Activated CD4-positive, alpha-beta T cell treated with anti-CD3 and anti-CD28 coated beads for 36 hours (primary cell): ENCODE measurements around the gene CRB1. TPM values are rescaled to one million over a fixed set of nuclear protein-coding genes. Genes with fewer than 3 reads are reported as not detected.

ENCODE experiments used
- ATAC-seq: fragments of 200-7000 bp; cut with Tn5 transposase; one replicate; pipeline ENCODE4 v1.10.0; 2021; ENCODE audit warnings: mild to moderate bottlenecking, moderate library complexity
- CTCF ChIA-PET: fragments of 350-600 bp; sonication (Branson Sonifier 250); formaldehyde crosslinking; loops from one replicate; lab custom pipeline; 2021; ENCODE audit warnings: antibody characterized with exemption; lab: Charles Lee
- POLR2A ChIA-PET: fragments of 350-600 bp; sonication (Branson Sonifier 250); formaldehyde crosslinking; loops from one replicate; lab custom pipeline; 2021; ENCODE audit warnings: antibody characterized with exemption, inconsistent platforms; lab: Charles Lee
- DNase-seq: peaks from one replicate; pipeline ENCODE4 v3.0.0-alpha.2; 2020
- H3K27ac Mint-ChIP-seq: one replicate; pipeline ENCODE4 v1.8.0; 2021; ENCODE audit warnings: mixed read lengths
- H3K27me3 Mint-ChIP-seq: one replicate; pipeline ENCODE4 v1.8.0; 2021; ENCODE audit warnings: mixed read lengths
- H3K36me3 Mint-ChIP-seq: one replicate; pipeline ENCODE4 v1.8.0; 2021; ENCODE audit warnings: low read depth, mixed read lengths
- H3K4me1 Mint-ChIP-seq: one replicate; pipeline ENCODE4 v1.8.0; 2021; ENCODE audit warnings: mixed read lengths
- H3K4me3 Mint-ChIP-seq: one replicate; pipeline ENCODE4 v1.8.0; 2021; ENCODE audit warnings: mild to moderate bottlenecking, moderate library complexity, mixed read lengths
- H3K9me3 Mint-ChIP-seq: one replicate; pipeline ENCODE4 v1.8.0; 2021; ENCODE audit warnings: low read depth, mixed read lengths
- intact Hi-C, 2 experiments: fragments of 100-400 bp; cut with DNase I in 1 of 2; cut with micrococcal nuclease in 1 of 2; formaldehyde crosslinking; loops; one replicate each; pipeline versions ENCODE4 v1.14.2 to v1.15.1; 2022 to 2024; cut with DNase I, micrococcal nuclease
- total RNA-seq, 2 experiments: library from RNA; stranded (reverse); gene quantifications; one replicate each; pipeline ENCODE4 v1.2.3, GENCODE V29; 2021

Gene CRB1
- total RNA-seq, 2 experiments from 2014 or later: 0.05 to 0.09 TPM

DNA sequence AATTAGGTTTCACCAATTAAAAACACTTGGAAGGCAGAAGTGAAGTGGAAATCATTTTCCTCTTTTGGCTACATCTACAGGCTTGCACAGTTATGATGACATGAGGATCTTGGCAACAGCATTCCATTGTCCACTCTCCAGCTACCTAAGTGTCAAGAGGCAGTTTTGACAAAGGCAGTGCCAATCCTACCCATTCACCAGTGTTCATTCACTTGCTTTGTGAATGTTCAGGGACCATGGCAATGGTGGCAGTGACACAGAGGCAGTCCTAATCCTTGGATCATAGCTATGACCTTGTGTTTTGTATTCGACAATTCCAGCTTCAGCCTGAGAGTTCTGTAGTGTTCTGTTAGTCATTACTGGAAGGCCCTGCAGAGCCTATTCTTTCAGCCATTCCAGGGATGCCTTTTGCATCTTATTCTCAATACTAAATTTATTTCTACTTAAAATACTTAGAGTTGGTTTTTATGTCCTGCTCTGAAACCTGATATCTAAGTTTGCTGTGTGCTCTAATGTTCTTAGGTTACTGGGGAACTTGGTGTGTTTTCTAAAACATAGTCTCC lies 36.7 kb downstream of the CRB1 start:
- no peaks in the 10 kb centered on the region for H3K9me3 Mint-ChIP-seq
- H3K27me3 Mint-ChIP-seq: no peaks in the 10 kb centered on the region
- DNase-seq (no peak), ATAC-seq (no peak)
- no peaks in the 10 kb centered on the region for H3K4me1 Mint-ChIP-seq
- H3K4me3 Mint-ChIP-seq: no peak overlapping the region
- intact Hi-C loops: no loop called here
- H3K27ac Mint-ChIP-seq: no peak overlapping the region
- no peaks in the 10 kb centered on the region for H3K36me3 Mint-ChIP-seq
- POLR2A ChIA-PET: no interaction called here
- CTCF ChIA-PET: no interaction called here

DNA sequence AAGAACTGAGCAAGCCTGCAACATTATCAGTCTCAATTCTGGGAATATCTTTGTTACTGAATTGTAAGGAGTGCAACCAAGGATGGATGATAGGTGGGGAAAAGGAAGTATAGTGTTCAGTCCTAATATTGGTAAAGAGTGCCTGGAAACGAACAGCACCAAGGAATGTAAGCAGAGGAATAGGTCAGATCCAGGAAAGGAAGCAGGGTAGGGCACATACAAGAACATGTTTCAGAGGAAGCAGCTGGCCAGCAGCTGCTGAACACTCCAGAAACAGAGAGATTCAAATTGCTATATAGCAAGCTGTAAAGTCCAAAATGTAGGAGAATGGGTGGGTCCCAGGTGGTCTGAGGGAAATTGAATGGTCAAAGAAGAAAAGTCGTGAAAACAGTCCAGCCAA lies 37.9 kb downstream of the CRB1 start:
- H3K27me3 Mint-ChIP-seq: no peaks in the 10 kb centered on the region
- ChIA-PET POLR2A (no interaction called here), CTCF (interaction anchor here (0.7 kb wide), 1 partner anchor 23 kb away, joined by 4 read pairs; no protein-coding TSS in a partner anchor)
- no peak overlapping the region for H3K4me3 Mint-ChIP-seq
- no peak overlapping the region for H3K27ac Mint-ChIP-seq
- H3K36me3 Mint-ChIP-seq: no peaks in the 10 kb centered on the region
- DNase-seq (no peak), ATAC-seq (no peak)
- intact Hi-C loops: no loop called here
- H3K4me1 Mint-ChIP-seq: no peaks in the 10 kb centered on the region
- H3K9me3 Mint-ChIP-seq: no peaks in the 10 kb centered on the region

DNA sequence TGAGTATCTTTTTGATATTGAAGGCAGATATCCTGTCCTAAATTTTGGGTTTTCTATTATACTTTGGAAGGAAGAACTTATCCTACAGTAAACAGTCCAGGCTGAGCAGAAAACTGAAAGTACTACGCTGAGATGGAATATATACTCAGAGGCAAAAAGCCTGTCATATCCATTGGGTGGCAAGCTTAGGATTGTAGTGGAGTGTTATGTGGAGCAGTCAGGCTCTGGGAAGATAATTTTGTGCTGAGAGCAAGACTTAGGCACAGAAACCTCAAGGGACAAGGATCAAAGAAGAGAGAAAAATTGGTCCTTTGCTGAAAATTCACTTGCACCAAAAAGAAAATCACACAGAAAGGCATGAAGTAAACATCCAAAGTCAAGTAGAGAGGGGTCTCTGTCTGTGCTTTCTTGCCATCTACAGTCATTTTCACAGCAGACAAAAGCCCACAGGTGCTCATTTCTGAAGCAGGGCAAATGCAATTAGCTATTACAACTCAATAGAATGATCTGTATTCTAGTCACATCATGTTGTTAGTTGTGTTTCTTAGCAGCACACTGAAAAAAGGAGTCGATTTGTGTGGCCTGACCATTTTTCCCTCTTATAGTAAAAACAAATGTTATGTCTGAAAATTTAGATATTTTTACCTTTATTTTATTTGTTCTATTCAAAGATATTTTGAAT lies 38.5 kb downstream of the CRB1 start:
- Mint-ChIP-seq H3K27me3 (no peaks in the 10 kb centered on the region), H3K27ac (no peak overlapping the region), H3K36me3 (no peaks in the 10 kb centered on the region), H3K4me1 (no peaks in the 10 kb centered on the region), H3K9me3 (no peaks in the 10 kb centered on the region), H3K4me3 (no peak overlapping the region)
- no peak for DNase-seq
- intact Hi-C loops: no loop called here
- ATAC-seq: no peak
- POLR2A ChIA-PET: no interaction called here
- CTCF ChIA-PET: no interaction called here

DNA sequence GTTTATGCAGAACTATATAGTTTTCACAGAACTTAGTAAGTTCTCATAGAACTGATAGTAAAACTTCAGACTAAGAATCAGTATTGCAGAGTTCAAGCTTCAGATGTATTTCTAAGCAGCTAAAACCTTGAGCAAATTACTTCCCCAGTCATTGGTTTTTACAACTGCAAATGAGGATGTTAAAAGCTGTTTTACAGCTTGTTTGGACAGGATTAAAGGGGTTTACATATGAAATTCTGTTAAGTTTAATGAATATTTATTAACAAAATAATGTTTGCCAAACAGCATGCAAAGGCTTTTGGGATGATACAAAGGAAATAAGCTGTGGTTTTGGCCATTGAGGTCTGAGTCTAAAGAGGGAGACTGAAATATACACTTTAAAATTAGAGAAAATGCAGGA lies 39.1 kb downstream of the CRB1 start:
- no peak for DNase-seq
- CTCF ChIA-PET: no interaction called here

DNA sequence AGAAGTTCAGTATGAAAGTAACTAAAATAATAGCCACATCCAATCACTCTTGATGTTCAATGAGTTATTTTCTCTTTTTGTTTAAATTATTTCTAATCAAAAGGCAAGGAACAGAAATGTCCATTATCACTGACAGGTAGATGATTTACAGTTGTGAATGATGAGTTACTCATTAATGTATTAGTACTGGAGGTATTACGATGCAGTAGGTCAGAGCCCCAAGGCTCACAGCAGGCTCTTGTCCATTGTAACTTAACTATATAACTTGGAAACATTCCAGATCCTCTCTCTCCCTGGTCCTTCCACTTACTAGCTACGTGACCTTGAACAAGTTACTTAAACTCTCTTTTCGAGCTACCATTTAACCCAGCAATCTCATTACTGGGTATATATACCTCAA lies 39.5 kb downstream of the CRB1 start:
- no peak overlapping the region for H3K4me3 Mint-ChIP-seq
- H3K27ac Mint-ChIP-seq: no peak overlapping the region
- no peaks in the 10 kb centered on the region for H3K27me3 Mint-ChIP-seq
- intact Hi-C loops: no loop called here
- POLR2A ChIA-PET: no interaction called here
- CTCF ChIA-PET: no interaction called here
- ATAC-seq (no peak), DNase-seq (no peak)
- no peaks in the 10 kb centered on the region for H3K36me3 Mint-ChIP-seq
- H3K9me3 Mint-ChIP-seq: no peaks in the 10 kb centered on the region
- no peaks in the 10 kb centered on the region for H3K4me1 Mint-ChIP-seq

More for the DNA sequence above, 39.1 kb downstream of the CRB1 start:
- no peak overlapping the region for H3K27ac Mint-ChIP-seq
- no peaks in the 10 kb centered on the region for H3K27me3 Mint-ChIP-seq
- ATAC-seq: no peak
- H3K4me1 Mint-ChIP-seq: no peaks in the 10 kb centered on the region
- H3K36me3 Mint-ChIP-seq: no peaks in the 10 kb centered on the region
- H3K4me3 Mint-ChIP-seq: no peak overlapping the region
- no peaks in the 10 kb centered on the region for H3K9me3 Mint-ChIP-seq
- POLR2A ChIA-PET: no interaction called here
- intact Hi-C loops: no loop called here

DNA sequence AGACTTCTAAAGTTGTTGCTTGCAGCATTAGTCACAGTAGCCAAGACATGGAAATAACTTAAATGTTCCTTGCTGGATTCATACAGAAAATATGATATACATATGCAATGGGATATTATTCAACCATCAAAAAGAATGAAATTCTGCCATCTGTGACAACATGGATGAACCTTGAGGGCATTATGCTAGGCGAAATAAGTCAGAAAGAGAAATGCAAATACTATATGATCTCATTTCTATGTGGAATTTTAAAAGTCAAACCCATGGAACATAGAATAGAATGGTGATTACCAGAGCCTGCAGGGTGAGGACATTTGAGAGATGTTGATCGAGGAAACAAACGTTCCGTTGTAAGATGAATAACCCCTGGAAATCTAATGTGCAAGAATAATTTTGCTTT lies 43.0 kb downstream of the CRB1 start:
- Mint-ChIP-seq H3K4me3 (no peak overlapping the region), H3K27ac (no peak overlapping the region), H3K4me1 (no peaks in the 10 kb centered on the region), H3K27me3 (no peaks in the 10 kb centered on the region), H3K36me3 (no peaks in the 10 kb centered on the region), H3K9me3 (no peaks in the 10 kb centered on the region)
- intact Hi-C loops: no loop called here
- ATAC-seq (no peak), DNase-seq (no peak)
- ChIA-PET CTCF (no interaction called here), POLR2A (no interaction called here)

DNA sequence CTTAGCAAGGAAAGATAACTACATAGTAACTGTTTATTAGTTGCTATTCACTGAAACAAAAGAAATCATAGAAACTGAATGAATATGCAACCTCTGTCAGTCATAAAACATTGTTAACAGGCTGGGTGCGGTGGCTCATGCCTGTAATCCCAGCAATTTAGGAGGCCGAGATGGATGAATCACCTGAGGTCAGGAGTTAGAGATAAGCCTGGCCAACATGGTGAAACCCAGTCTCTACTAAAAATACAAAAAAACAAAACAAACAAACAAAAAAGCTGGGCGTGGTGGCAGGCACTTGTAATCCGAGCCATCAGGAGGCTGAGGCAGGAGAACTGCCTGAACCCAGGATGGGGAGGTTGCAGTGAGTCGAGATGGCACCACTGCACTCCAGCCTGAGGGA lies 44.1 kb downstream of the CRB1 start:
- Mint-ChIP-seq H3K27me3 (no peaks in the 10 kb centered on the region), H3K9me3 (no peaks in the 10 kb centered on the region), H3K27ac (no peak overlapping the region), H3K36me3 (no peaks in the 10 kb centered on the region), H3K4me3 (no peak overlapping the region), H3K4me1 (no peaks in the 10 kb centered on the region)
- POLR2A ChIA-PET: no interaction called here
- DNase-seq: no peak
- CTCF ChIA-PET: no interaction called here
- ATAC-seq: no peak
- intact Hi-C loops: no loop called here

DNA sequence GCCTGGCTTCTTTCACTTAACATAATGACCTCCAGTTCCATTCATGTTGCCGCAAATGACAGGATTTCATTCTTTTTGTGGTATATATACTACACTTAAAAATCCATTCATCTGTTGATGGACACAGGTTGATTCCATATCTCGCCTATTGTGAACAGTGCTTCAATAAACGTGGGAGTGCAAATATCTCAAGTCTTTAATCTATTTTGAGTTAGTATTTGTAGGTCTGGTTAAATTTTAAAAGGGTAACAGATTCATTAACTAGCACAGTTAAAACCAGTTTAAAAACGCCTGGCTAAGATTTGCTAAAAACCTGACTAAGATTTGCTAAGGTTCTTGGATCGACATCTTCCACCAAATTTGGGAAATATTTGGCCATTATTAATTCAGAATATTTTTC lies 45.7 kb downstream of the CRB1 start:
- no peak for DNase-seq
- POLR2A ChIA-PET: no interaction called here
- no peak overlapping the region for H3K27ac Mint-ChIP-seq

DNA sequence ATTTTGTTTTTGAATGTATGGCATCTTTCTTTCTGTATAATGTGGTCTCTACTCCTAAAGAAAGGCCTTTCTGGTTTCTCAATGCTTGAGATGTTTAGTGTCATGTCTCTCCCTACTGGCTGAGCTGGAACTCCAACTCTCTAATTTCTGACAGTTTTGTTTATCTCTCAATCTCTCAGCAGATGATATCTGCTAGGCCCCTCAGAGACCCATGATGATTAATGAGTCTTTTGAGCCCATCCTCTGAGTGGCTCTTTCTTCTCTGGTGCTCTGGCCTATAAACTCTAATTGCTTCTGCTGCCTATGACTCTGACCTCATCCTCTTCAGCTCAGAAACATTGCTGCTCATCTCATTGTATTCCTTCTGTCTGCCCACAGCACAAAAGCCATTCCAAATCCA lies 46.6 kb downstream of the CRB1 start:
- Mint-ChIP-seq H3K27ac (no peak overlapping the region), H3K9me3 (no peaks in the 10 kb centered on the region), H3K4me3 (no peak overlapping the region), H3K27me3 (no peaks in the 10 kb centered on the region), H3K36me3 (no peaks in the 10 kb centered on the region), H3K4me1 (no peaks in the 10 kb centered on the region)
- DNase-seq (no peak), ATAC-seq (no peak)
- POLR2A ChIA-PET: no interaction called here
- CTCF ChIA-PET: interaction anchor here (0.8 to 1.7 kb wide), 3 partner anchors 11 to 134 kb away, joined by 3 to 5 read pairs (median 4); no protein-coding TSS in a partner anchor
- intact Hi-C loops: no loop called here

More for the DNA sequence above, 45.7 kb downstream of the CRB1 start:
- no peaks in the 10 kb centered on the region for H3K27me3 Mint-ChIP-seq
- H3K4me1 Mint-ChIP-seq: no peaks in the 10 kb centered on the region
- ATAC-seq: no peak
- H3K4me3 Mint-ChIP-seq: no peak overlapping the region
- CTCF ChIA-PET: no interaction called here
- intact Hi-C loops: no loop called here
- H3K36me3 Mint-ChIP-seq: no peaks in the 10 kb centered on the region
- H3K9me3 Mint-ChIP-seq: no peaks in the 10 kb centered on the region

DNA sequence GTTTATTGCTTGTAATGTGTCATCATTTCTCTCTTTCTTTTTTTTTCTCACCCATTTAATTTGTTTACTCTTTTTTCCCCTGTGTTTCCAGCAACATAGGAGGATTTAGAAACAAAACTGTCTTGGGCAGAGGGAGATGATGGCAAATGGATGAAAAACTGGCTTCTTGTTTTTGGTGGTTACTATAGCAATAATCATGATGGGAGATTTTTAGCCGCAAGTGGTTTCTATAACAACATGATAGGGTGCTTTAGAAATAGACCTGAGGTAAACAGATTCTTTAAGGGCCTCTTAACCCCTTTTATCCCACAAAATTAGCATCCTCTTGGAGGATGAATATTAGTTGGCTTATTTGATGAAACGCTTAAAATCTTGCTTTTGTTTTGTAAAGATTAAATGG lies 51.6 kb downstream of the CRB1 start:
- DNase-seq (no peak), ATAC-seq (no peak)
- Mint-ChIP-seq H3K27ac (no peak overlapping the region), H3K4me3 (no peak overlapping the region), H3K36me3 (no peaks in the 10 kb centered on the region), H3K4me1 (no peaks in the 10 kb centered on the region), H3K9me3 (no peaks in the 10 kb centered on the region), H3K27me3 (no peaks in the 10 kb centered on the region)
- intact Hi-C loops: no loop called here
- POLR2A ChIA-PET: no interaction called here
- CTCF ChIA-PET: no interaction called here

DNA sequence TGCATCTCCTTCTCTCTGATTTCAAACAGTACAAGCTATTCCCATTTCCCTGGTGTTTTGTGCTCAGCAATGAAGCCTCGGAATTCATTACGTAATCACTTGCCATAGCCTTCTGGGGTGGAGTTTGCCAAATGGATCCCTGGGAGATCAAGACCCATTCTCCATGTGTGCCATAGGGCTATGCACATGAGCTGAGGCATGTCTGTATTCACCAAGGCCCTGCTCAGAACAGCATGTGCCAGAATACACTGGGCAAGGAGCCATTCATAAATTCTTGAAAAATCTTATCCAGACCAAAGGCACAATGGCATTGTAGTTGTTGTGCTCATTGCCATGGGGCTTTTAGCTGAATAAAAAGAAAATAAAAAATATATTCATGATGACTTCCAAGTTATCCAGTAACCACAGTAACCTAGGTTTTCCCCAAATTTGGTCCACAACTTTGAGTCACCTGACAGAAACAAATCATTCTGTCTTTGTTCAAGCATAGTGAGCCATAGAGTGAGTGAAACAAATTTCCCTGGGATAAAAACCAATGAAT lies 53.0 kb downstream of the CRB1 start:
- Mint-ChIP-seq H3K4me1 (no peaks in the 10 kb centered on the region), H3K9me3 (no peaks in the 10 kb centered on the region), H3K27me3 (no peaks in the 10 kb centered on the region), H3K27ac (no peak overlapping the region), H3K36me3 (no peaks in the 10 kb centered on the region), H3K4me3 (no peak overlapping the region)
- ATAC-seq (no peak), DNase-seq (no peak)
- intact Hi-C loops: no loop called here
- ChIA-PET CTCF (interaction anchor here (0.6 to 1.1 kb wide), 2 partner anchors 9 to 61 kb away, joined by 3 to 4 read pairs; no protein-coding TSS in a partner anchor), POLR2A (no interaction called here)

DNA sequence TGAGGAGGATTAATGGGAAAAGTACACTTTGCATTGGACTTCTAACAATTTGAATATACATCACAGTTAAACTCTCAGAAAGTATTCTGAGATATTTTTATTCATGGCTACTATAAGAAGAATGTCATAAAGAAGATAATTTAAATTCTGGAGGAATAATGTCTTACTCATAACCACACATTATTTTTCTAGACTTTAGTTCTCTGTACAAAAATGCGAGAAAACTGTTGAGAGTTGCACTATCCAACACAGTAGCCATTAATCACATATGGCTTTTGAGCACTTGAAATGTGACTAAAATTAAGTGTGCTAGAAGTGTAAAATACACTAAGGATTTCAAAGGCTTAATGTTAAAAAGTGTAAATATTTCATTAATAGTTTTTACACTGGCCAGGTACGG lies 53.8 kb downstream of the CRB1 start:
- ATAC-seq (no peak), DNase-seq (no peak)
- POLR2A ChIA-PET: no interaction called here
- Mint-ChIP-seq H3K9me3 (no peaks in the 10 kb centered on the region), H3K27ac (no peak overlapping the region), H3K4me1 (no peaks in the 10 kb centered on the region), H3K36me3 (no peaks in the 10 kb centered on the region), H3K4me3 (no peak overlapping the region), H3K27me3 (no peaks in the 10 kb centered on the region)
- intact Hi-C loops: no loop called here
- CTCF ChIA-PET: interaction anchor here (1.1 kb wide), 1 partner anchor 9 kb away, joined by 4 read pairs; no protein-coding TSS in a partner anchor
